H1 (cell line): ENCODE data around the gene PPP3CB. TPM values are rescaled to one million over a fixed set of nuclear protein-coding genes. Genes with fewer than 3 reads are reported as not detected.

ENCODE experiments used
- CTCF ChIA-PET: fragments of 300-600 bp; sonication (Branson Sonifier 250); formaldehyde crosslinking; loops from one replicate; lab custom pipeline; 2021; ENCODE audit not compliant: partially characterized antibody; lab: Charles Lee
- POLR2A ChIA-PET: fragments of 300-600 bp; sonication (Branson Sonifier 250); formaldehyde crosslinking; loops from one replicate; lab custom pipeline; 2021; ENCODE audit warnings: inconsistent platforms; ENCODE audit not compliant: partially characterized antibody; lab: Charles Lee
- DNase-seq, 2 experiments: peaks; one replicate each; pipeline versions ENCODE4 v3.0.0 to v3.0.0-alpha.2; 2010 to 2022; ENCODE audit warnings: low spot score in 2 of 2, low read depth in 1 of 2, mixed read lengths in 1 of 2
- FAIRE-seq: peaks from 2 replicates; lab custom pipeline; 2011; peaks lifted over from hg19 to GRCh38; lab: Jason Lieb, UNC
- H2AFZ ChIP-seq: 2 replicates; pipeline ENCODE4 v1.8.1; 2012; ENCODE audit warnings: low read length, inconsistent platforms
- H2AK5ac ChIP-seq: 2 replicates; pipeline ENCODE4 v1.6.1; 2013; ENCODE audit warnings: low read depth, low read length
- H2BK120ac ChIP-seq: replicated peaks from 2 replicates; pipeline ENCODE3; 2013; ENCODE audit warnings: low read depth, low read length, inconsistent platforms
- H2BK12ac ChIP-seq: 2 replicates; pipeline ENCODE4 v1.6.1; 2013; ENCODE audit warnings: low read depth, low read length
- H2BK15ac ChIP-seq: 2 replicates; pipeline ENCODE4 v1.6.1; 2013; ENCODE audit warnings: low read length
- H2BK20ac ChIP-seq: 2 replicates; pipeline ENCODE4 v1.6.1; 2013; ENCODE audit warnings: low read length
- H2BK5ac ChIP-seq: 2 replicates; pipeline ENCODE4 v1.6.1; 2013; ENCODE audit warnings: low read depth, low read length
- H3K14ac ChIP-seq: 2 replicates; pipeline ENCODE4 v1.6.1; 2013; ENCODE audit warnings: inconsistent platforms; ENCODE audit not compliant: insufficient read length
- H3K18ac ChIP-seq: 2 replicates; pipeline ENCODE4 v1.6.1; 2013; ENCODE audit warnings: low read length; ENCODE audit errors: extremely low read depth
- H3K23ac ChIP-seq: 2 replicates; pipeline ENCODE4 v1.6.1; 2013; ENCODE audit warnings: inconsistent platforms; ENCODE audit not compliant: insufficient read length
- H3K23me2 ChIP-seq: 2 replicates; pipeline ENCODE4 v1.6.1; 2013; ENCODE audit warnings: low read depth, low read length
- H3K27ac ChIP-seq: 2 replicates; pipeline ENCODE4 v1.6.1; 2011; ENCODE audit warnings: low read depth, low read length, inconsistent platforms
- H3K27me3 ChIP-seq, 4 experiments: replicated peaks in 1 of 4; 1 replicate in 1 of 4; 2 replicates in 3 of 4; pipeline versions ENCODE4 v1.6.1 to v1.8.1; 2011 to 2013; ENCODE audit warnings: low read length in 3 of 4, mild to moderate bottlenecking in 3 of 4, inconsistent platforms in 2 of 4, mixed read lengths in 2 of 4, moderate library complexity in 1 of 4; ENCODE audit not compliant: control insufficient read depth in 3 of 4, insufficient read depth in 3 of 4; ENCODE audit errors: extremely low read depth in 1 of 4
- H3K36me3 ChIP-seq, 4 experiments: 2 replicates each; pipeline versions ENCODE4 v1.6.1 to v1.8.1; 2011 to 2013; ENCODE audit warnings: mild to moderate bottlenecking in 4 of 4, low read length in 3 of 4, moderate library complexity in 2 of 4, control low read depth in 1 of 4, inconsistent platforms in 1 of 4; ENCODE audit not compliant: insufficient read depth in 4 of 4, control insufficient read depth in 2 of 4
- H3K4ac ChIP-seq: replicated peaks from 2 replicates; pipeline ENCODE3; 2013; ENCODE audit warnings: low read length, low read depth, mixed read lengths, inconsistent platforms; ENCODE audit not compliant: insufficient read length
- H3K4me1 ChIP-seq, 4 experiments: replicated peaks in 1 of 4; 1 replicate in 1 of 4; 2 replicates in 3 of 4; pipeline versions ENCODE4 v1.6.1 to v1.8.1; 2011 to 2013; ENCODE audit warnings: low read length in 3 of 4, inconsistent platforms in 2 of 4, mixed read lengths in 1 of 4; ENCODE audit not compliant: insufficient read depth in 4 of 4, control insufficient read depth in 3 of 4
- H3K4me2 ChIP-seq, 2 experiments: 2 replicates each; pipeline versions ENCODE4 v1.6.1 to v1.8.1; 2011 to 2013; ENCODE audit warnings: low read depth in 2 of 2, low read length in 2 of 2, control low read depth in 1 of 2, inconsistent platforms in 1 of 2, mild to moderate bottlenecking in 1 of 2; ENCODE audit not compliant: insufficient read depth in 1 of 2
- H3K4me3 ChIP-seq, 4 experiments: fragments of 200-600, 300-600 bp in 1 of 4; sonication (generic), shearing (Covaris generic), sonication (Bioruptor Twin) in 1 of 4; 2 replicates each; pipeline versions ENCODE4 v1.5.1 to v1.8.1; 2011 to 2016; ENCODE audit warnings: low read length in 4 of 4, low read depth in 3 of 4, control low read depth in 2 of 4, inconsistent platforms in 2 of 4, mild to moderate bottlenecking in 2 of 4, mixed read lengths in 1 of 4, moderate library complexity in 1 of 4; ENCODE audit not compliant: insufficient read depth in 2 of 4; ENCODE audit errors: extremely low read depth in 1 of 4
- H3K56ac ChIP-seq: replicated peaks from 2 replicates; pipeline ENCODE3; 2013; ENCODE audit warnings: low read depth, mild to moderate bottlenecking, mixed read lengths, low read length, inconsistent platforms; ENCODE audit not compliant: insufficient read length
- H3K79me1 ChIP-seq: 2 replicates; pipeline ENCODE4 v1.6.1; 2013; ENCODE audit warnings: low read depth, low read length, control low read depth
- H3K79me2 ChIP-seq, 2 experiments: 2 replicates each; pipeline versions ENCODE4 v1.6.1 to v1.8.1; 2012 to 2013; ENCODE audit warnings: low read length in 2 of 2, mild to moderate bottlenecking in 2 of 2, inconsistent platforms in 1 of 2; ENCODE audit not compliant: insufficient read depth in 2 of 2, control insufficient read depth in 1 of 2
- H3K9ac ChIP-seq, 4 experiments: replicated peaks in 1 of 4; 1 replicate in 1 of 4; 2 replicates in 3 of 4; pipeline versions ENCODE4 v1.6.1 to v1.8.1; 2011 to 2013; ENCODE audit warnings: low read depth in 3 of 4, low read length in 3 of 4, control low read depth in 2 of 4, mild to moderate bottlenecking in 2 of 4, moderate library complexity in 2 of 4, inconsistent platforms in 1 of 4; ENCODE audit errors: extremely low read depth in 1 of 4
- H3K9me3 ChIP-seq, 2 experiments: 2 replicates each; pipeline versions ENCODE4 v1.6.1 to v1.8.1; 2012 to 2013; ENCODE audit warnings: mild to moderate bottlenecking in 2 of 2, moderate library complexity in 2 of 2, control low read depth in 1 of 2, inconsistent platforms in 1 of 2, low read depth in 1 of 2, low read length in 1 of 2, mixed read lengths in 1 of 2; ENCODE audit not compliant: insufficient read depth in 2 of 2
- H4K20me1 ChIP-seq, 2 experiments: replicated peaks in 1 of 2; 2 replicates each; pipeline versions ENCODE3 to v1.8.1; 2011 to 2013; ENCODE audit warnings: inconsistent platforms in 2 of 2, low read length in 2 of 2, mild to moderate bottlenecking in 1 of 2; ENCODE audit not compliant: insufficient read depth in 2 of 2, control insufficient read depth in 1 of 2
- H4K5ac ChIP-seq: 2 replicates; pipeline ENCODE4 v1.6.1; 2013; ENCODE audit warnings: low read length, low read depth, mixed read lengths, inconsistent platforms; ENCODE audit not compliant: insufficient read length
- H4K8ac ChIP-seq: 2 replicates; pipeline ENCODE4 v1.8.0; 2013; ENCODE audit warnings: mild to moderate bottlenecking, moderate library complexity, low read length, inconsistent platforms; ENCODE audit not compliant: insufficient read depth; ENCODE audit errors: extremely low read depth
- H4K91ac ChIP-seq: replicated peaks from 2 replicates; pipeline ENCODE3; 2013; ENCODE audit warnings: low read length, mixed read lengths, inconsistent platforms; ENCODE audit not compliant: insufficient read length
- CHD1 ChIP-seq: IDR thresholded peaks from 2 replicates; pipeline ENCODE4 v1.6.1; 2012; ENCODE audit warnings: low read depth, low read length, improper control_type of control experiment
- CTCF ChIP-seq, 3 experiments: IDR thresholded peaks; 1 replicate in 2 of 3; 2 replicates in 1 of 3; pipeline versions ENCODE4 v1.5.1 to v1.6.1; 2011; ENCODE audit warnings: low read length in 3 of 3, mild to moderate bottlenecking in 3 of 3, inconsistent platforms in 2 of 3, low read depth in 1 of 3, moderate library complexity in 1 of 3; ENCODE audit not compliant: insufficient read depth in 1 of 3; ENCODE audit errors: control extremely low read depth in 1 of 3
- EP300 ChIP-seq, 2 experiments: IDR thresholded peaks; 1 replicate in 1 of 2; 2 replicates in 1 of 2; pipeline ENCODE4 v1.6.1; 2011 to 2012; ENCODE audit warnings: low read depth in 2 of 2, low read length in 2 of 2, mild to moderate bottlenecking in 2 of 2, borderline replicate concordance in 1 of 2, inconsistent platforms in 1 of 2, moderate library complexity in 1 of 2
- FOSL1 ChIP-seq: IDR thresholded peaks from 2 replicates; pipeline ENCODE4 v1.6.1; 2011; ENCODE audit warnings: mild to moderate bottlenecking, low read depth, low read length, moderate library complexity; ENCODE audit not compliant: insufficient read depth
- GABPA ChIP-seq: IDR thresholded peaks from 2 replicates; pipeline ENCODE4 v1.6.1; 2011; ENCODE audit warnings: mild to moderate bottlenecking, low read length, moderate library complexity, borderline replicate concordance; ENCODE audit not compliant: insufficient read depth
- POU5F1 ChIP-seq: IDR thresholded peaks from 2 replicates; pipeline ENCODE4 v1.6.1; 2011; ENCODE audit warnings: low read depth, mild to moderate bottlenecking, low read length, moderate library complexity
- SIRT6 ChIP-seq: IDR thresholded peaks from one replicate; pipeline ENCODE4 v1.7.1; 2012; ENCODE audit warnings: low read length, inconsistent platforms
- SIX5 ChIP-seq: IDR thresholded peaks from 2 replicates; pipeline ENCODE4 v1.6.1; 2011; ENCODE audit warnings: mild to moderate bottlenecking, low read depth, low read length
- TEAD4 ChIP-seq: IDR thresholded peaks from 2 replicates; pipeline ENCODE4 v1.6.1; 2012; ENCODE audit warnings: low read depth, low read length, inconsistent platforms, mixed read lengths
- WGBS, 2 experiments: shearing (Covaris generic) in 1 of 2; methylation state at CpG; one replicate each; pipeline versions ENCODE4 v1.1.6 to v1.1.7; 2013 to 2015; ENCODE audit warnings: low lambda C conversion rate in 2 of 2, mixed read lengths in 2 of 2, inconsistent platforms in 1 of 2, low coverage in 1 of 2, missing lambda C conversion rate in 1 of 2; ENCODE audit not compliant: insufficient replicate concordance in 2 of 2, insufficient coverage in 1 of 2, insufficient read length in 1 of 2; ENCODE audit errors: extremely low coverage in 1 of 2, missing lambda C conversion rate in 1 of 2; 5-methylcytosine and 5-hydroxymethylcytosine counted together
- polyA plus RNA-seq, 7 experiments: library from polyadenylated mRNA; depleted of rRNA in 3 of 7; stranded (reverse) in 5 of 7; unstranded in 2 of 7; fragments of >200 nt in 5 of 7; fragments of 200-250 nt in 2 of 7; gene quantifications; 1 replicate in 5 of 7; 2 replicates in 1 of 7; 4 replicates in 1 of 7; pipeline versions ENCODE4 v1.2.1 to v1.2.3, GENCODE V29; 2011 to 2013; ENCODE audit warnings: missing spikeins in 2 of 7, mixed read lengths in 2 of 7
- total RNA-seq: library from RNA; stranded (reverse); fragmentation: NEBNext Ultra II Directional; extraction: Animal tissue kit (Norgen Biotek cat#: 25700); gene quantifications from 2 replicates; pipeline ENCODE4 v1.2.1, GENCODE V29; 2021
- TF ChIP-seq, protein P1 (sequence below): IDR thresholded peaks from 2 replicates; pipeline ENCODE4 v1.6.1; 2012; ENCODE audit warnings: low read length, inconsistent platforms

PPP3CB gene
- total and polyA plus RNA-seq, 2 of the 8 experiments (the other 6 are each of a cell fraction or from before 2014, with no cell fraction given): 10.5 to 36.3 TPM

DNA sequence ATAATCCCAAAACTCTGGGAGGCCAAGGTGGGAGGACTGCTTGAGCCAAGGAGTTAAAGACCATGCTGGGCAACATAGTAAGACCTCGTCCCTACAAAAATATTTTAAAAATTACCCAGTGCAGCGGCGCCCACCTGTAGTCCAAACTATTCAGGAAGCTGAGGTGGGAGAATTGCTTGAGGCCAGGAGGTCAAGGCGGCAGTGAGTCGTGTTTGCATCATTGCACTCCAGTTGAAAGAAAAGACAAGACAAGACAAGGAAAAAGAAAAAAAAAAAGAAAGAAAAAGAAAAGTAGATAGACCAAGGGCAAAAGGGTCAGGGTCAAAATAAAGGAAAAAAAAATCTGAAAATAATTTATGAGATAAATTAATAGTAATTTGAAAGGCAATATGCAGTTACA, 87.8 kb downstream of the PPP3CB start:
- H3K9ac ChIP-seq: no peak overlapping the region
- H4K91ac ChIP-seq: no peak overlapping the region
- no peak for DNase-seq
- H2BK15ac ChIP-seq: no peak overlapping the region
- H3K9me3 ChIP-seq: no peaks in the 10 kb centered on the region
- H3K23ac ChIP-seq: no peak overlapping the region
- no peak for FAIRE-seq
- H3K79me1 ChIP-seq: peaks cover 4% of the 10 kb centered on the region
- no peak overlapping the region for H2AFZ ChIP-seq
- peaks cover 0 to 7% of the 10 kb centered on the region in 2 experiments for H4K20me1 ChIP-seq
- H2BK5ac ChIP-seq: no peak overlapping the region
- ChIA-PET CTCF (interaction anchor here (0.7 kb wide), 1 partner anchor 130 kb away, joined by 3 read pairs; no protein-coding TSS in a partner anchor), POLR2A (no interaction called here)
- peaks cover 3 to 85% of the 10 kb centered on the region in 2 experiments; a peak in 3 of 4 replicates for H3K79me2 ChIP-seq
- no peaks in the 10 kb centered on the region; a peak in 1 of 8 replicates for H3K36me3 ChIP-seq
- H3K56ac ChIP-seq: no peak overlapping the region
- H3K4me2 ChIP-seq: no peak overlapping the region
- H3K27me3 ChIP-seq: no peaks in the 10 kb centered on the region
- no peak overlapping the region for H3K14ac ChIP-seq
- no peak overlapping the region for H3K27ac ChIP-seq
- 97% methylated on average over 5 of the region's 5 CpGs; no CpG with 5 or more reads in 1 of the 2 experiments for WGBS, 2 experiments
- peaks cover 0 to 3% (median 1%) of the 10 kb centered on the region in 4 experiments; a peak in 3 of 7 replicates for H3K4me1 ChIP-seq
- no peak overlapping the region for H3K18ac ChIP-seq
- H2BK120ac ChIP-seq: no peak overlapping the region
- H4K8ac ChIP-seq: no peak overlapping the region
- no peak overlapping the region for H4K5ac ChIP-seq
- no peak overlapping the region for H2BK12ac ChIP-seq
- peaks cover 3% of the 10 kb centered on the region for H3K23me2 ChIP-seq
- H2BK20ac ChIP-seq: no peak overlapping the region
- H3K4ac ChIP-seq: no peak overlapping the region
- H2AK5ac ChIP-seq: no peak overlapping the region
- no peak overlapping the region for H3K4me3 ChIP-seq
- TF ChIP-seq TEAD4 (no peak), GABPA (no peak), SIRT6 (no peak), POU5F1 (no peak), CHD1 (no peak), CTCF (IDR thresholded peaks at IDR 0.05; ENCODE audit: control extremely low read depth in 1 of 3, insufficient read depth in 1 of 3, low read depth in 1 of 3, low read length in 3 of 3) (no peak), SIX5 (no peak), EP300 (IDR thresholded peaks at IDR 0.05; ENCODE audit: borderline replicate concordance in 1 of 2, low read depth in 2 of 2, low read length in 2 of 2) (no peak), FOSL1 (no peak)
- TF ChIP-seq, protein P1, sequence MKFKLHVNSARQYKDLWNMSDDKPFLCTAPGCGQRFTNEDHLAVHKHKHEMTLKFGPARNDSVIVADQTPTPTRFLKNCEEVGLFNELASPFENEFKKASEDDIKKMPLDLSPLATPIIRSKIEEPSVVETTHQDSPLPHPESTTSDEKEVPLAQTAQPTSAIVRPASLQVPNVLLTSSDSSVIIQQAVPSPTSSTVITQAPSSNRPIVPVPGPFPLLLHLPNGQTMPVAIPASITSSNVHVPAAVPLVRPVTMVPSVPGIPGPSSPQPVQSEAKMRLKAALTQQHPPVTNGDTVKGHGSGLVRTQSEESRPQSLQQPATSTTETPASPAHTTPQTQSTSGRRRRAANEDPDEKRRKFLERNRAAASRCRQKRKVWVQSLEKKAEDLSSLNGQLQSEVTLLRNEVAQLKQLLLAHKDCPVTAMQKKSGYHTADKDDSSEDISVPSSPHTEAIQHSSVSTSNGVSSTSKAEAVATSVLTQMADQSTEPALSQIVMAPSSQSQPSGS: no peak
